Limb (tissue), 2 donors: ENCODE results near the gene CRELD1.
"Not testable (repeated sequence)": the region's sequence is repeated elsewhere in the genome, so short reads cannot be mapped to it uniquely, and the experiment has no call there.

ENCODE experiments used
- DNase-seq, 2 donors: peaks; one replicate each; pipeline ENCODE4 v3.0.0-alpha.2; 2016; ENCODE audit errors: extremely low spot score in 2 of 2

Gene CRELD1, protein sequence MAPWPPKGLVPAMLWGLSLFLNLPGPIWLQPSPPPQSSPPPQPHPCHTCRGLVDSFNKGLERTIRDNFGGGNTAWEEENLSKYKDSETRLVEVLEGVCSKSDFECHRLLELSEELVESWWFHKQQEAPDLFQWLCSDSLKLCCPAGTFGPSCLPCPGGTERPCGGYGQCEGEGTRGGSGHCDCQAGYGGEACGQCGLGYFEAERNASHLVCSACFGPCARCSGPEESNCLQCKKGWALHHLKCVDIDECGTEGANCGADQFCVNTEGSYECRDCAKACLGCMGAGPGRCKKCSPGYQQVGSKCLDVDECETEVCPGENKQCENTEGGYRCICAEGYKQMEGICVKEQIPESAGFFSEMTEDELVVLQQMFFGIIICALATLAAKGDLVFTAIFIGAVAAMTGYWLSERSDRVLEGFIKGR

DNA sequence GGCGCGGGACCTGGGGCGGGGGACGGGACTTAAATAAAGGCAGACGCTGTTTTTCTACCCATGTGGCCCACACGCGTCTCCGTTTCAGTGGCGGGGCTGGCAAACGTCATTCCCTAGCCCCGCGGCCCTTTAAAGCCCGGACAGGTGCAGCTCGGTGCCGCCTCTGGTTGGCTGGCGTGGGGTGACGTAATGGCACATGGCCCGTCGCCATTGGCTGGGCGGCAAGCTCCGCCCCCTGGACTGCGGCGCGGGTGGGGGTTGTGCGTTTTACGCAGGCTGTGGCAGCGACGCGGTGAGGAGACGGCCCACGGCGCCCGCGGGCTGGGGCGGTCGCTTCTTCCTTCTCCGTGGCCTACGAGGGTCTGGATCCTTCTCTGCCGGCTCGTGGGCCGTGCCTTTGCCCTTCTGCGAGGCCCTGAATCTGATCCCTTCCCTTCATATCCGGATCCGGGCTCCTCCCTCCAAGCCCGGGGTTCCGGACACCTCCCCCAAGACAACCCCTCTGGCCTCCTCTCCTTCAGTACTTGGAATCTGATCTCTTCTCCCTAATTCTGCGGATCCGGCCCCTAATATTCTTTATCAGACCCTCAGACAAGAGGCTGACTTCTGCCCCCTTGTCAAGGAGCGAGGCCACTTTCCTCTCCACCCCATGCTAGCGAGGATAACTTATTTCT, at the start of gene CRELD1:
Gene CRELD1, plus strand, starts transcription at position 274 of the 674 bp plus-strand sequence. CDS start 605 bp downstream, outside the sequence.
- DNase-seq = peak; percentile 95 to 98

DNA sequence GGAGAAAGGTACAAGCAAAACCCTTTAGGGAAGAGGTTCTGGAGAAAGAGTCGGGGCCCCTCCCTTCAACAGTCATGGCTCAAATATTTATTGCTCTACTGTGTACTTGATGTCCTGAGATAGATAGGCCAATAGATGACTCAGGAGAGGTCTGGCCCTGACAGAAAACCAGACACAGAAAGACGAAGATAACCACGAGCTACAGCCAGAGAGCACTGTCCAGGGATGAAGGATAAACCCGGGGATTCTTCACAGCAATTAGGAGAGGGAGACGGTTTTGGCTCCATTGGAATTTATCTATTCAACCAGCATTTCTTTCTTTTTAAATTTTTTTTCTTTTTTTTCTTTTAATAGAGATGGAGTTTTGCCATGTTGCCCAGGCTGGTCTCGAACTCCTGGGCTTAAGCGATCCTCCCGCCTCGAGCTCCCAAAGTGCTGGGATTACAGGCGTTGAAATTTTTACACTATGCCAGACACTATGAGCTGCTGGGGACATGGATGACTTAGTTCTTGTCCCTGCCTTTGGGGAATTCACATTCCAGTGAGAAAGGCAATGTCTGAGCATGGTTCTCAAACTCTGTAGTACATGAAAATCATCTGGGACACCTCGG, 49.0 kb upstream of the CRELD1 start:
- no peak for DNase-seq

DNA sequence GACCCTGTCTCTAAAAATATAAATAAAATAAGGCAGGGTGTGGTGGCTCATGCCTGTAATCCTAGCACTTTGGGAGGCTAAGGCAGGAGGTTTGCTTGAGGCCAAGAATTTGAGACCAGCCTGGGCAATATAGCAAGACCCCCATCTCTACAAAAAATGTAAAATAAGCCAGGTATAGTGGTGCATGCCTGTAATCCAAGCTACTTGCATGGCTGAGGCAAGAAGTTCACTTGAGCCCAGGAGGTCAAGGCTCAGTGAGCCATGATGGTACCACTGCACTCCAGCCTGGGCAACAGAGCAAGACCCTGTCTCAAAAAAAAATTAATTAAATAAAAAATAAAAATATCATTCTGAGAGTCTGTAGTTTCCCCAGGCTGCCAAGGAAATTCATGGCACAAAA, 47.3 kb upstream of the CRELD1 start:
- no peak for DNase-seq

DNA sequence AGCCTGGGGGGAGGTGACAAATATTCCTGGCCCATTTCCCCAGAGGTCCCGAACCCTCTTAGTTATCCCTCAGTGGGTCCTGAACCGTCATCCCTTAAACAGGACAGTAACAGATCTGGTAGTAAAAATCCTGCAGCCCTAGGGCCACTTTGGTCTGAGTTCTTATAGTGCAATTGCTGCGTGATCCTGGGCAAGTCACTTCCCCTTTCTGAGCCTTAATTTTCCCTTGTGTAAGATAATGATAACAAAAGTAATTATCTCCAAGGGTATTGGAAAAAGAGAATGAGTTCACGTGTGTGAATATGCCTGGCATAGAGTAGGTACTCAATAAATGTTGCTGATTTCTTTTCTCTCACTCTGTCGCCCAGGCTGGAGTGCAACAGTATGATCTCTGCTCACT, 46.2 kb upstream of the CRELD1 start:
- DNase-seq = no peak

GRCh38 chr3:9888540-9888939, 45.1 kb upstream of the CRELD1 start:
- no peak for DNase-seq

- no peak for DNase-seq
Measured at GRCh38 chr3:9889405-9889804, 44.2 kb upstream of the CRELD1 start.

GRCh38 chr3:9890249-9891071, 43.2 kb upstream of the CRELD1 start, which contains the start of gene JAGN1:
Gene JAGN1, plus strand, starts transcription at chr3:9890610. Its CDS starts 113 bp downstream, at chr3:9890723.
- peak; percentile 84 to 96 for DNase-seq

- no peak for DNase-seq
Measured at GRCh38 chr3:9891072-9891622, 42.5 kb upstream of the CRELD1 start.

- no peak for DNase-seq
Measured at GRCh38 chr3:9893739-9894138, 39.9 kb upstream of the CRELD1 start.

- not testable (repeated sequence) for DNase-seq
Measured at GRCh38 chr3:9895715-9896114, 37.9 kb upstream of the CRELD1 start.

- DNase-seq = not testable (repeated sequence)
Measured at GRCh38 chr3:9896755-9897407, 36.8 kb upstream of the CRELD1 start.

DNA sequence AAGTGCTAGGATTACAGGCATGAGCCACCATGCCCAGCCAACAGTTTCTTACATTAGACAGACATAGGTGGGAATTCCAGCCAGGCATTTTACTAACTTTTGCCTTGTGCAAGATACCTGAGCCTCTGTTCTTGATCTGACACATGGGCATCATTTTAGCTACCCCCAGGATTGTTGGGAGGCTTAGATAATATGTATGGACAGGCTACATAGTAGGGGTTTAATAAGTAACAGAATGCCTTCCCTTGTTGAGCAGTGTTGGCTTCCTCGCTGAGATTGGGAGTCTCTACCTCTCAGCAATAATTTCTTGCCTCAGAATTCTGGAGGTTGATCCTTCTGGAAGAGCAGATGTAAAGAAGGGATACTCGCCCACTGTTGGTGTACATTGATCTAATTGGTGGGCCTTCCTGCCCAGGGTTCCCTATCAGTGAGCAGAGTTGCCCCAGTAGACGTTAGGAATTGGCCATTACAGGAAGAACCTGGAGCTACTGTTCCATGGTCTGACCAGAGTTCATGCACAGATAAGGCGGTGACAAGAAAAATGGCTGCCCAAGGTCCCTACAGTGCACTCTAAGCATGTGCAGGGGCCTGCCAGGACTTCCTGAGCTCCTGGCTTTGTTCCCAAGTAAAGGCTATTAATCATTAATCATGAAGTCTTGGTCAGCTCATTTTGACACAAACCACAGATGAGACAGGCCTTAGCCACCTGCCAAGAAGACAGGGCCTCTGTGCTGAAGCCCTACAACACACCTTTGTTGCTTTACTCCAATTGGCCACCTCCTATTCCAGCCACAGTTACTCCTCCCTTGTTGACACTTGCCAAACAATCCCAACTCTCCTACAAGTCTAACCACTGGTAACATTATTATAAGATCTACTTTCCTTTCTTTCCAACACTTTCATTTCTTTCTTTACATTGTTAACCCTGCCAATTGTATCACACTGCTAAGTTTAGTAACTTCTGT, 35.9 kb upstream of the CRELD1 start:
- no peak for DNase-seq

GRCh38 chr3:9898467-9899241, 35.0 kb upstream of the CRELD1 start:
- no peak for DNase-seq

GRCh38 chr3:9899289-9899791, 34.3 kb upstream of the CRELD1 start:
- DNase-seq = no peak

GRCh38 chr3:9900965-9901415, 32.6 kb upstream of the CRELD1 start:
- not testable (repeated sequence) for DNase-seq

GRCh38 chr3:9901967-9902366, 31.7 kb upstream of the CRELD1 start:
- no peak for DNase-seq

DNA sequence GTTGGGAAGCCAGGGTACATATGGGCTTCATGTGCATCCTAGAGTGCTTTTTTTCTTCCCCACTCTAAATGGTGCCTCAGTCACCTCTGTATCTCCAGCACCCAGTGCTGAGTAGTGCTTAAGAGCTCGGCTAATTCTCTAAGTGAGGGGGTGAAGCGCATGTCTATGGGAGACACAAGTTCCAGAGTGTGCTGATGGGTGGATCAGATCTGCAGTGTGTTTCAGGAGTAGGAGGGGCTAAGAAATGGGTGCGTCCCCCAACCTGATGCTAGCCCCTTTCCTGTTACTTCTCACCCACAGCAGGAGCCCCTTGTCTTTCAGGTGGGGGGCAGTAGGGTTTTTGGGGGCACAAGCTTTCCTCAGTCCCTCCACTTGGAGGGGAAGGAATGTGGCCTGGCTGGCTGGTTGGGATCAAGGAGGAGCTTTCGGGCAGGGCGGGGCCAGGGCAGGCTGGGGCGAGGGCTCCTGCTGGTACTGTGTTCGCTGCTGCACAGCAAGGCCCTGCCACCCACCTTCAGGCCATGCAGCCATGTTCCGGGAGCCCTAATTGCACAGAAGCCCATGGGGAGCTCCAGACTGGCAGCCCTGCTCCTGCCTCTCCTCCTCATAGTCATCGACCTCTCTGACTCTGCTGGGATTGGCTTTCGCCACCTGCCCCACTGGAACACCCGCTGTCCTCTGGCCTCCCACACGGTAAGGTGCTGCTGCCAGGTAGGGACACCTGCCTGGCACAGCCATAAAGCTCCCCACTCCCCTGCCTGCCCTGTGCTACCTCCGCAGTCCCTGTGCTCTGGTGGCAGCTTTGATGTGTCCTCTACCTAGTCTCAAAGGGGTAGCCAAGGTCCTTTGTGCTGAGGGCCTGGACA, 31.0 kb upstream of the CRELD1 start, which contains the start of gene IL17RE:
Gene IL17RE, plus strand, starts transcription at position 477 of the 866 bp plus-strand sequence. Its CDS starts 85 bp downstream, at position 562.
- peak in 1 of 2 donors; percentile 32 for DNase-seq
